Large intestine (tissue), 12 donors: ENCODE data around the gene ONECUT1. TPM values are rescaled to one million over a fixed set of nuclear protein-coding genes. Genes with fewer than 3 reads are reported as not detected.
A peak's percentile ranks its signal among the peaks of the same experiment; 100 is the strongest.
"Not testable (repeated sequence)": the region's sequence is repeated elsewhere in the genome, so short reads cannot be mapped to it uniquely, and the experiment has no call there.

Experiments used
- DNase-seq, 2 donors: peaks; one replicate each; pipeline versions ENCODE4 v3.0.0 to v3.0.0-alpha.2; 2013
- H3K27ac ChIP-seq: one replicate; pipeline ENCODE4 v1.5.1; 2013; ENCODE audit warnings: low read length
- H3K27me3 ChIP-seq: 2 replicates; pipeline ENCODE4 v1.6.1; 2013; ENCODE audit warnings: low read length; ENCODE audit not compliant: control insufficient read depth, insufficient read depth
- H3K36me3 ChIP-seq: 2 replicates; pipeline ENCODE4 v1.6.1; 2013; ENCODE audit warnings: low read length; ENCODE audit not compliant: control insufficient read depth, insufficient read depth
- H3K4me1 ChIP-seq: one replicate; pipeline ENCODE4 v1.6.1; 2013; ENCODE audit warnings: low read length; ENCODE audit not compliant: control insufficient read depth, insufficient read depth
- H3K4me3 ChIP-seq: one replicate; pipeline ENCODE4 v1.5.1; 2013; ENCODE audit warnings: low read length
- H3K9me3 ChIP-seq: one replicate; pipeline ENCODE4 v1.6.1; 2013; ENCODE audit warnings: mild to moderate bottlenecking, low read depth, low read length, moderate library complexity; ENCODE audit not compliant: control insufficient read depth
- WGBS: methylation state at CpG from one replicate; pipeline ENCODE4 v1.1.5; 2013; ENCODE audit warnings: low lambda C conversion rate; ENCODE audit not compliant: insufficient coverage; 5-methylcytosine and 5-hydroxymethylcytosine counted together
- long read RNA-seq, 11 donors: transcript quantifications; one replicate each; lab custom pipeline, GENCODE V29; 2026
- polyA plus RNA-seq: library from polyadenylated mRNA; unstranded; fragments of 120-200 nt; gene quantifications from one replicate; pipeline ENCODE4 v1.2.1, GENCODE V29; 2013

ONECUT1 gene
- polyA plus RNA-seq = not detected
- long read RNA-seq, donor 1 = 0 reads
- long read RNA-seq, donor 2 = 0 reads
- long read RNA-seq, donor 3 = 0 reads
- long read RNA-seq, donor 4 = 0 reads
- long read RNA-seq, donor 5 = 0 reads
- long read RNA-seq, donor 6 = 0 reads
- long read RNA-seq, donor 7 = 0 reads
- long read RNA-seq, donor 8 = 0 reads
- long read RNA-seq, donor 9 = 0 reads
- long read RNA-seq, donor 10 = 0 reads
- long read RNA-seq, donor 11 = 0 reads

DNA sequence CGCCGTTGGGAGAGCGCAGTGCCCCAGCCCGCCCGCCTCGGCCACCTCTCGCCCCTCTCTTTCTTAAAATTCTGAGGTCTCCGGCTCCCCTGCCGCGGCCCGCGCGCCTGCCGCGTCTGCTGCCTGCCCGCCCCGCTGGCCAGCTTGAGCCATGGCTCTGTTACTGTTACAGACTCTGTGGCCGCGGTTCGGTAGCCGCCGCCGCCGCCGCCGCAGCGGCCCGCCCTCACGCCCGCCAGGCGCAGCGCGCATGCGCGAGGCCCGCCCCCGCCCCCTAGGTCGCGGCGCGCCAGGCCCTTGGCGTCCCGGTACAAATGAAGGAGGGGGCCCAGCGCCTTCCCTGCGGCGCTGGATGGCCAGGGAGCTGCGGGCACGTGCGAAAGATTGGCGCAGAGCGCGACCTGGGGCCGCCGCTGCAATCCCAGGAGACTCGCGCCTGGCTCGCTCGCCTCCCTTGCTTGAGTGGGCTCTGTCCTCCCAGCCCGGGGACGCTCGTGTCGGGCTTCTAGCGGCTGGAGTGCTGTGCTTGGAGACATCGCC, at the start of gene ONECUT1:
Gene ONECUT1, minus strand, starts transcription at position 168 of the 540 bp plus-strand sequence. CDS start 452 bp downstream, outside the sequence.
- no peak within 1 kb of the TSS for H3K27ac ChIP-seq
- WGBS = no CpG with 5 or more reads among the region's 64 CpGs
- peak within 1 kb of the TSS; percentile 32 for H3K4me3 ChIP-seq
- H3K27me3 ChIP-seq = peaks cover 98% of the 10 kb centered on the region
- DNase-seq = peak in 1 of 2 donors; percentile 52
- no peaks in the 10 kb centered on the region for H3K36me3 ChIP-seq
- H3K4me1 ChIP-seq = peaks cover 5% of the 10 kb centered on the region
- H3K9me3 ChIP-seq = peaks cover 17% of the 10 kb centered on the region

DNA sequence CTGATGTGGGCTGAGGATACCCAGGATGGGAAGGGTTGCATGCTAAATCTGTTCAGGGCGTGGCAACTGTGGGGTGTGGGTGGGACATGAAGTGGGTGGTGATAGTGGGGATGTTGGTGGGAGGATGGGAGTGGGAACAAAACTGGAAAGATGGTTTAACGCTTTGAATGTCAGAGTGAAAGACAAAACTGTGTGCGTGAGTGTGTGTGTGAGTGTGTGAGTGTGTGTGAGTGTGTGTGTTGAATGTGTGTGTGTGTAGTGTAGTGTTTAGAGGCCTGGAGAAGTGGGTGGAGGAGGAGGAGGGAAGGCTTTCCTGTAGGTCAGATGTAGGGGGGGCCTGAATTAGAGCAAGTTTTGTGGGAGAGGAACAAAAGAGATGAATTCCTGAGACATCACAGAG, 44.2 kb upstream of the ONECUT1 start:
- 100% methylated on average over 2 of the region's 3 CpGs for WGBS
- Histone ChIP-seq H3K27me3 (no peaks in the 10 kb centered on the region), H3K27ac (no peak overlapping the region), H3K4me1 (no peaks in the 10 kb centered on the region), H3K4me3 (no peak overlapping the region), H3K36me3 (no peaks in the 10 kb centered on the region), H3K9me3 (peaks cover 3% of the 10 kb centered on the region)
- no peak for DNase-seq

DNA sequence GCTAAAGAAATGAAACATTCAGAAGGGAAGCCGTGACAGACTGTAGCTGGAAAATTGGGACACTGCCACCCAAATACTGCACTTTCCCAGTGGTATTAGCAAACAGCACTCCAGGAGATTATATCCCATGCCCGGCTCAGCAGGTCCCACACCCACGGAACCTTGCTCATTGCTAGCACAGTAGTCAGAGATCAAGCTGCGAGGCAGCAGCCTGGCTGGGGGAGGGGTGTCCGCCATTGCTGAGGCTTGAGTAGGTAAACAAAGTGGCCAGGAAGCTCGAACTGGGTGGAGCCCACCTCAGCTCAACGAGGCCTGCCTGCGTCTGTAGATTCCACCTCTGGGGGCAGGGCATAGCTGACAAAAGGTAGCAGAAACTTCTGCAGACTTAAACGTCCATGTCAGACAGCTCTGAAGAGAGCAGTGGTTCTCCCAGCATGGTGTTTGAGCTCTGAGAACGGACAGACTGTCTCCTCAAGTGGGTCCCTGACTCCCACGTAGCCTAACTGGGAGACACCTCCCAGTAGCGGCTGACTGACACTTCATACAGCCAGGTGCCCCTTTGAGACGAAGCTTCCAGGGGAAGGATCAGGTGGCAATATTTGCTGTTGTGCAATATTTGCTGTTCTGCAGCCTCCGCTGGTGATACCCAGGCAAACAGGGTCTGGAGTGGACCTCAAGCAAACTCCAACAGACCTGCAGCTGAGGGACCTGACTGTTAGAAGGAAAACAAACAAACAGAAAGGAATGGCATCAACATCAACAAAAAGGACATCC, 34.2 kb upstream of the ONECUT1 start:
- not testable (repeated sequence) for H3K4me1 ChIP-seq
- WGBS = no CpG with 5 or more reads among the region's 14 CpGs

DNA sequence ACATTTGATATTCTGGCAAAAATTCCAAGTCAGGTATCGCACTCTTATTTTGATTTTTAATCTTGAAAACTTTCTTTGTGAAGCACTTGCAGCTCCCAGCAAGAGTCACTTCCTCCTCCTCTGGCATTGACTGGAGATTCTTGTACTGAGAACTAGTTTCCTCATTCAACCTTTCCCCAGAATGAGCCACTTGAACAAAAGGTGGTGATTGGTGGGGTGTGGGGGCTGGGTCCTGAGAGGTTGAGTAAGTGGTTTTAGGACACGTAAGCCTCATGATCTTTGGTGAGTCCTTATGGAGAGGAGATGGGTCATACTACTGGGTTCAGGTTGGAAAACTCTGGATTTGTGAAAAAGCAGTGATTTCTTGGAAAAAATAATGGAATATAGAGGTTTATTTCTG, 32.3 kb upstream of the ONECUT1 start:
- H3K27me3 ChIP-seq = peaks cover 4% of the 10 kb centered on the region

More for the DNA sequence above, 34.2 kb upstream of the ONECUT1 start:
- H3K9me3 ChIP-seq, H3K27me3 ChIP-seq, H3K27ac ChIP-seq, DNase-seq, H3K36me3 ChIP-seq, H3K4me3 ChIP-seq: not testable (repeated sequence)

DNA sequence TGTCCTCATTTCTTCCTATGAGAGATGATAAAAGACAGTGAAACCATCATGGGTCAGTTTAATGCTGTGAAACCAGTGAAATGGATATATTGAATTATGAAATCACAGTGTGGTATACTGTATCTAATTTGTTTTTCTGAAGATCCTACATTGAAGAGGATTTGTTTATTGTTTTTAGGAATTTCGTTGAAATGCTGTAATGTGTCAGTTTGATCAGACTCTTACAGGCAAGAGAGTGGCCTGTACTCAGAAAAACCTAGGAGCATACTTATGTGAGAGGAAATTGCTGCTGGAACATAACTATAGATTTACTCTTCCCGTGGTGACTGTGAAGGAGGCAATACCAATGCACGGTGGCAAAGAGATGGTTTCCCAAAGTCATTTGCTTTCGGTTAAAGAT, 29.1 kb upstream of the ONECUT1 start:
- 90% methylated on average over 2 of the region's 4 CpGs for WGBS
- H3K4me1 ChIP-seq = no peaks in the 10 kb centered on the region
- H3K9me3 ChIP-seq = no peaks in the 10 kb centered on the region
- peaks cover 4% of the 10 kb centered on the region for H3K27me3 ChIP-seq
- no peaks in the 10 kb centered on the region for H3K36me3 ChIP-seq
- H3K4me3 ChIP-seq = no peak overlapping the region
- DNase-seq = no peak
- H3K27ac ChIP-seq = no peak overlapping the region

More for the DNA sequence above, 32.3 kb upstream of the ONECUT1 start:
- Histone ChIP-seq H3K27ac (no peak overlapping the region), H3K9me3 (no peaks in the 10 kb centered on the region), H3K36me3 (no peaks in the 10 kb centered on the region), H3K4me3 (no peak overlapping the region), H3K4me1 (no peaks in the 10 kb centered on the region)
- 80% methylated on average over 1 of the region's 2 CpGs for WGBS
- no peak for DNase-seq

DNA sequence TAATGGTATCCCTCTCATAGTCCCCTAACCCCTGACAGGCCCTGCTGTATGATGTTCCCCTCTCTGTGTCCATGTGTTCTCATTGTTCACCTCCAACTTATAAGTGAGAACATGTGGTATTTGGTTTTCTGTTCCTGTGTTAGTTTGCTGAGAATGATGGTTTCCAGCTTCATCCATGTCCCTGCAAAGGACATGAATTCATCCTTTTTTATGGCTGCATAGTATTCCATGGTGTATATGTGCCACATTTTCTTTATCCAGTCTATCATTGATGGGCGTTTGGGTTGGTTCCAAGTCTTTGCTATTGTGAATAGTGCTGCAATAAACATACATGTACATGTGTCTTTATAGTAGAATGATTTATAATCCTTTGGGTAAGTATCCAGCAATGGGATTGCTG, 25.8 kb upstream of the ONECUT1 start:
- DNase-seq, H3K9me3 ChIP-seq, H3K4me3 ChIP-seq, H3K4me1 ChIP-seq, H3K36me3 ChIP-seq, H3K27me3 ChIP-seq, H3K27ac ChIP-seq: not testable (repeated sequence)
- no CpG with 5 or more reads among the region's 1 CpG for WGBS

DNA sequence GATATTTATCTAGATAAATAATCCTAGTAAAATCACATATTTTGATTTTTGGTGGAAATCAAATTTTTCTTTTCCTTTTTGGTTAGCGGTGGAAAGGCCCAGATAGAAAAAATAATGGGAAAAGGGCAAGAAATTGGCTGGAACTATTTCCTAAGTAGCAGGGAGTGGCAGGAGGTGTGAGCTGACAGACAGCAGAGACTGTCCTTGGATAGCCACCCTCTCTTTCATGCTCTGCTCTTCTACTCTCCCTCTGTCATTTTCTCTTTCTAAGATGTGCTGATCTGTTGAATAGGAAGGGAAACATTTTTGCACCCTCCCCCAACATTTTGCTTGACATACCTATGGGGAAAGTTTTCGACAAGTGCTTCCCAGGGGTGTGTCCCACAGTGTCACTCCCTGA, 18.9 kb upstream of the ONECUT1 start:
- Histone ChIP-seq H3K36me3 (no peaks in the 10 kb centered on the region), H3K27me3 (peaks cover 67% of the 10 kb centered on the region), H3K4me1 (peaks cover 6% of the 10 kb centered on the region), H3K4me3 (no peak overlapping the region), H3K9me3 (peaks cover 8% of the 10 kb centered on the region), H3K27ac (no peak overlapping the region)
- no peak for DNase-seq
- WGBS = 100% methylated on average over 1 of the region's 2 CpGs

DNA sequence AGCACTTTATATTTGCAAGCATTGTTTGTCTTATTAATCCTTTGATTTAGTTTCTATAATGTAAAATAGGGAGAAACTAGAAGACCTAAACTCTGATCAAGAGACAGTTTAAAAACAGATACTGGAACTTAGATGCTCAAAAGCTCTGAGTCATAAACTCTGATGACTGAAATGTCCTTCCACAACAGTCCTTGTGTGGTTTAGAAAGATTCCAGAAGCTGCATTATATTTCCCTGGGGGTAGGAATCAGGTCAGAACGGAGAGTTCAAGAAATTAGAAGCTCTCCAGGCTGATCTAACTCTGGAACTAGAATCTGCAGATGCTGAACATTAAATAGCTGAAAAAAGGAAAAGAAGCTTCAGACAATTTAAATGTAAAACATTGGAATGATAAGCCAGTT, 18.3 kb upstream of the ONECUT1 start:
- H3K36me3 ChIP-seq = no peaks in the 10 kb centered on the region
- no CpG with 5 or more reads among the region's 1 CpG for WGBS
- H3K4me1 ChIP-seq = peaks cover 6% of the 10 kb centered on the region
- peaks cover 8% of the 10 kb centered on the region for H3K9me3 ChIP-seq
- H3K27ac ChIP-seq = no peak overlapping the region
- no peak overlapping the region for H3K4me3 ChIP-seq
- no peak for DNase-seq
- peaks cover 73% of the 10 kb centered on the region for H3K27me3 ChIP-seq

DNA sequence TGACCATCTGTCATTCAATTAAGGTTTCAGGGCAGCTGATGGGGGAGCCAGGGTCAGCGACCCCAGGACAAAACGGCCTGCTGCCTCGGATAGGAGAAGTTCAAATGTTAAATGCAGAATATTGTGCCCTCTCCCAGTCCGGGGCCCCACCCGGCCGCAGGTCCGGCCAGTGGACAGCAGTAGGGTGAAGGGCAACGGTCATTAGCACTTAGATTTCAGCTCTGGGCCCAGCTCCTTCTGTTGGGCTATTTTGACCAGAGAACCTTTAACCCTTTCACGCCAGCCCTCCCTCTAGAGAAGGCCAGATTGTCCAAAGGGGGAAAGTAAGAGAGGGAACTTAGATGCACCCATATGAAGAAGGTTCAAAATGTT, 16.1 kb upstream of the ONECUT1 start:
- Histone ChIP-seq H3K4me3 (no peak overlapping the region), H3K9me3 (peaks cover 11% of the 10 kb centered on the region), H3K4me1 (peaks cover 6% of the 10 kb centered on the region), H3K27me3 (peaks cover 95% of the 10 kb centered on the region), H3K36me3 (no peaks in the 10 kb centered on the region), H3K27ac (no peak overlapping the region)
- DNase-seq = no peak
- 20% methylated on average over 1 of the region's 9 CpGs for WGBS

DNA sequence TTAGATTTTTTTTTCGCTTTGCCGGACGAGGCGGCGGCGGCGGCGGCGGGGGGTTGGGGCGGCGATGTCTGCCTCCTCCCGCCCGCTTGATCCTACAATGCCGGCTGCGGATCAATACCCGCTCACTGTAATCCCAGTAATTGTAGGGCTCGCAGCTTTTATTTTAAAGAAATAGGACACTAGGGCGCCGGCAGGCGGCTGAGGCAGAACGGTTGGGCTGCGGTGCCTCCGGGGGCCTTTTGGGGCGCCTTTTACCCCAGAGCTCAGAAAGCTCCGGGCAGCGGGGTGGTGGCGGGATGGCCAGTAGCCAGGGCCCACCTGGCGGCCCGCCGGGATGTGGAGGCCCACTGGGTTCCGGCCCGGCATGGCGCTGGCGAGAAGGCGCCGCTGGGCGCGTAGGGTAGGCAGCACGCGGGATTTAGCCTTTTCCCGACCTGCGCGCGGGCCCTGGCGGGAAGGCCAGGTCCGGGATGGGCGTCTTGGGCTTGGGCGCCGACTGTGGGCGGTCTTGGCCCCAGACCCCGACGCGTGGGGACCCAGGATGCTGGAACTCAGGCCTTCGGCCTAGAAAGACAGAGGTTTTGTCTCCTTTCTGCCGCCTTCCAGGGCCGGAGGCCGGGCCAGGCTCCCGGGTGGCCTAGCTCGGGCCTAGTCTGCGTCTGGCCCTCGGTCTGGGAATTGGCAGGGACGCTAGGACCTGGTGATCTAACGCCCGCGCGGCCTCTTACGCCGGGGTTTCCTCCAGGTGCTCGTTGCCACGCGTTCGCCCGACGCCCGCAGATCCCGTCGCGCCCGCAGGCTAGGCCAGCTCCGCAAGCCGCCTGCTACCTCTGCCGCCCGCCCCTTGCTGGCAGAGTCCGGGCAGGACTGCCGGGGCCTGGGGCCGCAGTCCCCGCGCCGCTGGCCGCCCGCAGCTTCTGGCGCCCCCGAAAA, 15.5 kb upstream of the ONECUT1 start:
- DNase-seq = no peak
- Histone ChIP-seq H3K4me3 (no peak overlapping the region), H3K36me3 (no peaks in the 10 kb centered on the region), H3K4me1 (peaks cover 6% of the 10 kb centered on the region), H3K27me3 (peaks cover 96% of the 10 kb centered on the region), H3K9me3 (peaks cover 14% of the 10 kb centered on the region), H3K27ac (no peak overlapping the region)
- WGBS = no CpG with 5 or more reads among the region's 93 CpGs
